G401 (cell line): ENCODE data around the gene NFYC. TPM values are rescaled to one million over a fixed set of nuclear protein-coding genes. Genes with fewer than 3 reads are reported as not detected.

Source experiments
- total RNA-seq: library from RNA; depleted of rRNA; stranded (reverse); fragments of >200 nt; shearing (Covaris generic); gene quantifications from 2 replicates; pipeline ENCODE4 v1.2.3, GENCODE V29; 2014; rRNA removed

Gene NFYC
- total RNA-seq, 1 experiment from 2014 or later: 76.7 TPM

Other genes with a start within 250 kb of the NFYC start
- gene ZFP69B, start 241.2 kb upstream of the NFYC start, total RNA-seq: 2.8 and 3.0 TPM in 2 replicates
- not detected in 2 replicates for gene ZFP69, start 214.4 kb upstream of the NFYC start, total RNA-seq
- 3.5 and 9.9 TPM in 2 replicates for gene EXO5, start 182.9 kb upstream of the NFYC start, total RNA-seq
- gene ZNF684, start 160.1 kb upstream of the NFYC start, total RNA-seq: 14.1 and 15.9 TPM in 2 replicates
- 8.2 and 8.9 TPM in 2 replicates for gene RIMS3, start 26.0 kb upstream of the NFYC start, total RNA-seq
- gene KCNQ4, start 92.1 kb downstream of the NFYC start, total RNA-seq: 0.61 and 1.2 TPM in 2 replicates
- 2.3 and 11.4 TPM in 2 replicates for gene CITED4, start 170.7 kb downstream of the NFYC start, total RNA-seq